Measurements from ENCODE around the gene SYNDIG1. TPM values are rescaled to one million over a fixed set of nuclear protein-coding genes. Genes with fewer than 3 reads are reported as not detected.

The SYNDIG1 gene
- total RNA-seq, 4 donors from 2014 or later = 0.20 to 1.3 (median 0.66) TPM; not detected in 1

GRCh38 chr20:24456398-24456781 is 13.0 kb upstream of the SYNDIG1 start:
- no peak for TF ChIP-seq POLR2A (IDR thresholded peaks at IDR 0.05)
- TF ChIP-seq CTCF (IDR thresholded peaks at IDR 0.05 in 4 of 5, conservative IDR thresholded peaks at IDR 0.05 in 1 of 5) = no peak
- DNase-seq (no peak), ATAC-seq (no peak)
- H3K4me1 ChIP-seq = no peaks in the 10 kb centered on the region
- H3K9me3 ChIP-seq = no peaks in the 10 kb centered on the region
- in situ Hi-C loops (cut with MboI; ENCODE audit: low sequenced_read_pairs in 4 of 4) = loop anchor here in 1 of 4 donors (25.0 kb wide), 1 partner anchor 294 kb away; no protein-coding TSS in a partner anchor
- no peaks in the 10 kb centered on the region for H3K36me3 ChIP-seq
- peaks cover 0 to 6% (median 0%) of the 10 kb centered on the region in 3 donors for H3K27me3 ChIP-seq
- H3K4me3 ChIP-seq = no peak overlapping the region
- intact Hi-C loops (cut with DNase I; ENCODE audit: low total_unique reads) = no loop called here
- no peak overlapping the region for H3K27ac ChIP-seq

DNA sequence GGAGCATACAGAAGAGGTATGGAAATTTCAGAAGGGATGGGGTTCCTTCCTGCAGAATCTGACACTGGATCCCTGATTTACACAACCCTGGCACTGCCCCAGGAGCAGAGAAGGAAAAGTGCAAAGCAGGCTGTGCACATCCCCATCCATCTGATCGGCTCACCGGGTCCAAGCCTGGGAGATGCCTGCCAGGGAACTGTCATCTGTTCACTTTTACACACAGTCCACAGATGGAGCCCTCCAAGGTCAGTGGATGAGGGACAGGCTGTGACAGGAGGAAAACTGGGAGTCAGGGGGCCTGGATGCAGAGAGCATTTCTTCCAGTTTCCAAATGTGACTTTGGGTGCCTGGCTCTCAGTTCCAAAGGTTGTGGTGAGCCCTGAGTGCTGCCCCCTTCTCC is 11.0 kb upstream of the SYNDIG1 start:
- no peak for TF ChIP-seq POLR2A (IDR thresholded peaks at IDR 0.05)
- no peak for TF ChIP-seq CTCF (IDR thresholded peaks at IDR 0.05 in 4 of 5, conservative IDR thresholded peaks at IDR 0.05 in 1 of 5)
- intact Hi-C loops (cut with DNase I; ENCODE audit: low total_unique reads) (no loop called here), in situ Hi-C loops (cut with MboI; ENCODE audit: low sequenced_read_pairs in 4 of 4) (loop anchor here in 1 of 4 donors (25.0 kb wide), 1 partner anchor 296 kb away; no protein-coding TSS in a partner anchor)
- Histone ChIP-seq H3K4me1 (no peaks in the 10 kb centered on the region), H3K9me3 (no peaks in the 10 kb centered on the region), H3K27ac (no peak overlapping the region), H3K4me3 (no peak overlapping the region), H3K36me3 (no peaks in the 10 kb centered on the region), H3K27me3 (peaks cover 0 to 6% (median 0%) of the 10 kb centered on the region in 3 donors)
- DNase-seq (no peak), ATAC-seq (no peak)

DNA sequence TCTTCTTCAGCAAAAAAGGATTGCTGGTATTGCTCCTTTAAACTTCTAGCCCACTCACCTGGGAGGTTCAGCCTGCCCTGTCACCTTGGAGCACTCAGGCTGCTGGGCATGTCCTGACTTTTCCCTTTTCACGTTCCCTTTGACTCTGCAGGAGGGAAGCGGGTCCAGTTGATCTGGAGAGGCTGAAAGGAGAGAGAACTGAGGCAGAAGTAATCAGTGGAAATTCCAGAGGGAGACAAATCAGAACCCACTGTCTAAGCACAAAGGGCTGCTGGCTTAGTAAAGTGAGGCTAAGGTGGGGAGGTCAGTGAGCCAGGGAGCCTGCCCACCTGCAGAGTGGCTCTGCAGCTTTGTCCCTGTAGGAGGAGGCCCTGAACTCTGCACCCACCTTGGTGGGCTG is 9.7 kb upstream of the SYNDIG1 start:
- H3K27me3 ChIP-seq = peaks cover 0 to 7% (median 6%) of the 10 kb centered on the region in 3 donors
- no peaks in the 10 kb centered on the region for H3K4me1 ChIP-seq
- no peak overlapping the region for H3K4me3 ChIP-seq
- ATAC-seq (no peak), DNase-seq (no peak)
- H3K36me3 ChIP-seq = no peaks in the 10 kb centered on the region
- in situ Hi-C loops (cut with MboI; ENCODE audit: low sequenced_read_pairs in 4 of 4) = loop anchor here in 1 of 4 donors (25.0 kb wide), 1 partner anchor 297 kb away; no protein-coding TSS in a partner anchor
- H3K27ac ChIP-seq = no peak overlapping the region
- no peak for TF ChIP-seq CTCF (IDR thresholded peaks at IDR 0.05 in 4 of 5, conservative IDR thresholded peaks at IDR 0.05 in 1 of 5)
- no peak for TF ChIP-seq POLR2A (IDR thresholded peaks at IDR 0.05)
- intact Hi-C loops (cut with DNase I; ENCODE audit: low total_unique reads) = no loop called here
- H3K9me3 ChIP-seq = no peaks in the 10 kb centered on the region

- in situ Hi-C loops (cut with MboI; ENCODE audit: low sequenced_read_pairs in 4 of 4) (loop anchor here in 1 of 4 donors (25.0 kb wide), 1 partner anchor 298 kb away; no protein-coding TSS in a partner anchor), intact Hi-C loops (cut with DNase I; ENCODE audit: low total_unique reads) (no loop called here)
- Histone ChIP-seq H3K27ac (no peak overlapping the region), H3K9me3 (no peaks in the 10 kb centered on the region), H3K27me3 (peaks cover 0 to 8% (median 6%) of the 10 kb centered on the region in 3 donors), H3K36me3 (no peaks in the 10 kb centered on the region), H3K4me1 (no peaks in the 10 kb centered on the region), H3K4me3 (no peak overlapping the region)
- TF ChIP-seq CTCF (IDR thresholded peaks at IDR 0.05 in 4 of 5, conservative IDR thresholded peaks at IDR 0.05 in 1 of 5) (no peak), POLR2A (IDR thresholded peaks at IDR 0.05) (no peak)
- DNase-seq (no peak), ATAC-seq (no peak)
Observed at GRCh38 chr20:24460712-24461111, 8.7 kb upstream of the SYNDIG1 start.

DNA sequence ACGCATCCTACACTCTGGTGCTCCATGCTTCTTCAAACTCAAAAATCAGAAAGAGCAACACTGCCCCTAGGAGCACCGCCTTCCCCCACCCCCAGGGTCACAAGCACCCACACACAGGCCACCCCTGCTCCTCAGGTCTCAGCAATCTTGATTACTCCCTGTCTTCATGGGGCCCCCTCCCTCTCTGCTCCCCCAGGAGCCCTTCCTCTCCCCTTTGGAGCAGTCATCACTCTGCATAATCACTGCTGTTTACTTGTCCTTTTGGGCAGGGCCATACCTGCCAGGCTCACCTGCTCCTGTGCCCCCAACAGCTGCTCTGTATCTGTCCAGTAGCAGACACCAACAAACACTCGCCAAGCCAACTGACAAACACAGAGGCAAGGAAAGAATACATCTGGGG is 7.6 kb upstream of the SYNDIG1 start:
- H3K4me1 ChIP-seq = no peaks in the 10 kb centered on the region
- no peak for ATAC-seq
- no peak overlapping the region for H3K27ac ChIP-seq
- no peaks in the 10 kb centered on the region for H3K9me3 ChIP-seq
- TF ChIP-seq POLR2A (IDR thresholded peaks at IDR 0.05) = no peak
- no peak for TF ChIP-seq CTCF (IDR thresholded peaks at IDR 0.05 in 4 of 5, conservative IDR thresholded peaks at IDR 0.05 in 1 of 5)
- H3K4me3 ChIP-seq = no peak overlapping the region
- H3K27me3 ChIP-seq = peaks cover under 1 to 8% (median 2%) of the 10 kb centered on the region in 3 donors
- no peak for DNase-seq
- in situ Hi-C loops (cut with MboI; ENCODE audit: low sequenced_read_pairs in 4 of 4) = loop anchor here in 1 of 4 donors (25.0 kb wide), 1 partner anchor 300 kb away; no protein-coding TSS in a partner anchor
- intact Hi-C loops (cut with DNase I; ENCODE audit: low total_unique reads) = no loop called here
- H3K36me3 ChIP-seq = no peaks in the 10 kb centered on the region

All from gastrocnemius medialis (tissue), 4 donors.